GM12878 (cell line): ENCODE measurements around the gene GPRC5C. TPM values are rescaled to one million over a fixed set of nuclear protein-coding genes. Genes with fewer than 3 reads are reported as not detected.

Source experiments
- ATAC-seq: fragments of 200-7000 bp; cut with Tn5 transposase; 3 replicates; pipeline ENCODE4 v1.9.1; 2020; ENCODE audit warnings: mild to moderate bottlenecking, moderate library complexity
- BruUV-seq: library from RNA; stranded (reverse); fragments of 400-500 nt; replicated peaks from 2 replicates; lab custom pipeline; 2021; lab: Mats Ljungman, UMichigan
- CTCF ChIA-PET: fragments of 300-600 bp; sonication (Branson Sonifier 250); formaldehyde crosslinking; extraction: SDS; loops from one replicate; lab custom pipeline; 2021; ENCODE audit warnings: inconsistent platforms; lab: Yijun Ruan, JAX
- POLR2A ChIA-PET: fragments of 350-600 bp; formaldehyde crosslinking; extraction: SDS; loops from one replicate; lab custom pipeline; 2021; ENCODE audit warnings: inconsistent platforms; lab: Charles Lee
- RAD21 ChIA-PET: fragments of 300-600 bp; sonication (Branson Sonifier 250); formaldehyde crosslinking; loops from one replicate; lab custom pipeline; 2023; ENCODE audit warnings: antibody characterized with exemption; ENCODE audit not compliant: unreplicated experiment; lab: Charles Lee
- SMC1A ChIA-PET: fragments of 300-600 bp; sonication (Branson Sonifier 250); formaldehyde crosslinking; loops from one replicate; lab custom pipeline; 2023; ENCODE audit not compliant: unreplicated experiment, uncharacterized antibody; lab: Charles Lee
- DNase-seq: peaks from one replicate; pipeline ENCODE4 v3.0.0-alpha.2; 2011; ENCODE audit warnings: low read depth, low spot score
- FAIRE-seq: peaks from 3 replicates; lab custom pipeline; 2011; peaks lifted over from hg19 to GRCh38; lab: Jason Lieb, UNC
- H2AFZ ChIP-seq: 2 replicates; pipeline ENCODE4 v1.6.0; 2011; ENCODE audit warnings: low read depth, low read length, control low read depth; ENCODE audit not compliant: control insufficient read depth
- H3K27ac ChIP-seq: 2 replicates; pipeline ENCODE4 v1.5.1; 2011; ENCODE audit warnings: control low read depth; ENCODE audit not compliant: control insufficient read depth, insufficient read depth
- H3K27me3 ChIP-seq, 2 experiments: replicated peaks in 1 of 2; 2 replicates each; pipeline versions ENCODE4 v1.6.0 to v1.6.1; 2011; ENCODE audit warnings: low read length in 1 of 2; ENCODE audit not compliant: control insufficient read depth in 2 of 2, insufficient read depth in 2 of 2
- H3K36me3 ChIP-seq, 2 experiments: 2 replicates each; pipeline ENCODE4 v1.5.1; 2011; ENCODE audit warnings: low read length in 1 of 2; ENCODE audit not compliant: control insufficient read depth in 2 of 2, insufficient read depth in 2 of 2
- H3K4me1 ChIP-seq: 2 replicates; pipeline ENCODE4 v1.6.1; 2011; ENCODE audit warnings: mild to moderate bottlenecking, low read length, moderate library complexity, mixed read lengths; ENCODE audit not compliant: control insufficient read depth, insufficient read depth
- H3K4me2 ChIP-seq: 2 replicates; pipeline ENCODE4 v1.6.0; 2011; ENCODE audit warnings: control low read depth; ENCODE audit not compliant: control insufficient read depth, insufficient read depth
- H3K4me3 ChIP-seq: fragments of 200-600 bp; sonication (generic); 2 replicates; pipeline ENCODE4 v1.5.1; 2016
- H3K79me2 ChIP-seq: 2 replicates; pipeline ENCODE4 v1.6.0; 2011; ENCODE audit warnings: low read length; ENCODE audit not compliant: control insufficient read depth, insufficient read depth
- H3K9ac ChIP-seq: 2 replicates; pipeline ENCODE4 v1.8.0; 2011; ENCODE audit warnings: low read length, control low read depth, mixed read lengths; ENCODE audit not compliant: control insufficient read depth, insufficient read depth
- H3K9me3 ChIP-seq: replicated peaks from 3 replicates; pipeline ENCODE4 v1.5.1; 2011; ENCODE audit warnings: mild to moderate bottlenecking, low read length; ENCODE audit not compliant: control insufficient read depth, insufficient read depth
- H4K20me1 ChIP-seq: 2 replicates; pipeline ENCODE4 v1.6.0; 2011; ENCODE audit not compliant: control insufficient read depth, insufficient read depth
- DPF2 ChIP-seq: fragments of 450-650 bp; IDR thresholded peaks from 2 replicates; pipeline ENCODE4 v1.6.1; 2017; ENCODE audit warnings: mild to moderate bottlenecking
- ELK1 ChIP-seq: IDR thresholded peaks from 2 replicates; pipeline ENCODE4 v1.6.1; 2012; ENCODE audit warnings: low read depth, low read length, improper control_type of control experiment
- EZH2 ChIP-seq: IDR thresholded peaks from 2 replicates; pipeline ENCODE4 v1.6.1; 2012; ENCODE audit warnings: low read depth, mild to moderate bottlenecking, control low read depth, inconsistent platforms, low read length, borderline replicate concordance; ENCODE audit not compliant: control insufficient read depth
- GATAD2B ChIP-seq: fragments of 450-650 bp; conservative IDR thresholded peaks from 2 replicates; pipeline ENCODE4 v1.6.1; 2017; ENCODE audit warnings: low read depth, mild to moderate bottlenecking, moderate library complexity
- IRF3 ChIP-seq: fragments of 450-650 bp; IDR thresholded peaks from 2 replicates; pipeline ENCODE4 v1.6.1; 2014; ENCODE audit warnings: mild to moderate bottlenecking
- IRF4 ChIP-seq: IDR thresholded peaks from 2 replicates; pipeline ENCODE4 v1.6.1; 2011; ENCODE audit warnings: low read depth, low read length
- JUNB ChIP-seq: IDR thresholded peaks from 2 replicates; pipeline ENCODE4 v1.6.1; 2016; ENCODE audit warnings: antibody characterized with exemption, mild to moderate bottlenecking
- JUND ChIP-seq: IDR thresholded peaks from 2 replicates; pipeline ENCODE4 v1.6.1; 2012; ENCODE audit warnings: low read depth, mild to moderate bottlenecking, low read length, improper control_type of control experiment, moderate library complexity
- NFIC ChIP-seq: IDR thresholded peaks from 2 replicates; pipeline ENCODE4 v1.6.1; 2012; ENCODE audit warnings: low read depth, mild to moderate bottlenecking, inconsistent platforms, low read length, moderate library complexity
- PRDM15 ChIP-seq: fragments of 450-650 bp; formaldehyde crosslinking; IDR thresholded peaks from 2 replicates; pipeline ENCODE4 v1.4.0; 2020; ENCODE audit warnings: mild to moderate bottlenecking, moderate library complexity
- RUNX3 ChIP-seq: IDR thresholded peaks from 2 replicates; pipeline ENCODE4 v1.6.1; 2012; ENCODE audit warnings: low read length, inconsistent platforms
- SMAD1 ChIP-seq: fragments of 450-650 bp; IDR thresholded peaks from 2 replicates; pipeline ENCODE4 v1.6.1; 2018; ENCODE audit warnings: mild to moderate bottlenecking, low read depth; ENCODE audit not compliant: partially characterized antibody
- STAT1 ChIP-seq: fragments of 450-650 bp; conservative IDR thresholded peaks from 2 replicates; pipeline ENCODE4 v1.6.1; 2014; ENCODE audit warnings: antibody characterized with exemption, mild to moderate bottlenecking
- SUPT20H ChIP-seq: IDR thresholded peaks from 2 replicates; pipeline ENCODE4 v1.6.1; 2011; ENCODE audit warnings: low read depth, mild to moderate bottlenecking, low read length, moderate library complexity, borderline replicate concordance; ENCODE audit not compliant: control insufficient read depth
- TBL1XR1 ChIP-seq: IDR thresholded peaks from 2 replicates; pipeline ENCODE4 v1.6.1; 2012; ENCODE audit warnings: low read depth, low read length, improper control_type of control experiment
- USF2 ChIP-seq: IDR thresholded peaks from 2 replicates; pipeline ENCODE4 v1.6.1; 2011; ENCODE audit warnings: low read depth, low read length, improper control_type of control experiment, borderline replicate concordance
- WGBS: methylation state at CpG from one replicate; pipeline ENCODE4 v1.1.6; 2016; ENCODE audit warnings: low lambda C conversion rate; ENCODE audit not compliant: insufficient replicate concordance, insufficient coverage; ENCODE audit errors: missing lambda C conversion rate; 5-methylcytosine and 5-hydroxymethylcytosine counted together
- in situ Hi-C: fragments of 300-500 bp; cut with MboI; formaldehyde crosslinking; loops from 9 replicates; pipeline ENCODE4 v1.14.3; 2018; ENCODE audit warnings: mixed read lengths
- intact Hi-C: fragments of 100-400 bp; cut with micrococcal nuclease; formaldehyde crosslinking; loops from one replicate; pipeline ENCODE4 v1.14.2; 2022; ENCODE audit not compliant: unreplicated experiment
- polyA plus RNA-seq, 11 experiments: library from polyadenylated mRNA; depleted of rRNA in 4 of 11; unstranded in 6 of 11; stranded (reverse) in 5 of 11; fragments of >200 nt; fragmentation: Nextera tagmentation in 4 of 11; fragmentation: Illumina TruSeq in 1 of 11; extraction: Ambion mirVana in 4 of 11; extraction: Trizol in 1 of 11; gene quantifications; 1 replicate in 1 of 11; 2 replicates in 10 of 11; pipeline versions ENCODE4 v1.2.1 to v1.2.3, GENCODE V29; 2011 to 2016; ENCODE audit warnings: inconsistent platforms in 2 of 11, missing spikeins in 2 of 11, low read depth in 1 of 11
- total RNA-seq, 4 experiments: library from RNA; depleted of rRNA in 3 of 4; stranded (reverse); fragments of >200 nt in 3 of 4; fragmentation: Illumina TruSeq in 1 of 4; extraction: Trizol in 1 of 4; gene quantifications; 2 replicates each; pipeline versions ENCODE4 v1.2.1 to v1.2.3, GENCODE V29; 2013 to 2021

The GPRC5C gene
- total and polyA plus RNA-seq, 10 of the 15 experiments (the other 5 are each of a cell fraction or from before 2014, with no cell fraction given), result 0.04 to 1.3 (median 0.36) TPM; not detected in 2

GRCh38 chr17:74424117-74424516 lies 7.8 kb upstream of the GPRC5C start:
- TF ChIP-seq DPF2, result no peak
- no peak for TF ChIP-seq SUPT20H
- TF ChIP-seq IRF4, result no peak
- no peak for TF ChIP-seq GATAD2B
- no peak for TF ChIP-seq TBL1XR1
- TF ChIP-seq EZH2, result no peak
- TF ChIP-seq RUNX3, result no peak
- no peak for TF ChIP-seq NFIC
- TF ChIP-seq SMAD1, result no peak
- TF ChIP-seq ELK1, result no peak
- TF ChIP-seq JUND, result no peak
- TF ChIP-seq PRDM15, result no peak
- TF ChIP-seq IRF3, result no peak
- TF ChIP-seq JUNB, result no peak
- TF ChIP-seq STAT1, result no peak
- no peak for TF ChIP-seq USF2
- Histone ChIP-seq H4K20me1 (no peaks in the 10 kb centered on the region), H3K79me2 (no peaks in the 10 kb centered on the region), H2AFZ (no peak overlapping the region), H3K4me3 (no peak overlapping the region), H3K4me1 (no peaks in the 10 kb centered on the region), H3K9ac (no peak overlapping the region), H3K9me3 (no peaks in the 10 kb centered on the region), H3K27ac (no peak overlapping the region), H3K27me3 (no peaks in the 10 kb centered on the region), H3K4me2 (no peak overlapping the region), H3K36me3 (no peaks in the 10 kb centered on the region)
- ChIA-PET SMC1A (interaction anchor here (0.7 kb wide), 1 partner anchor 15 kb away, joined by 3 read pairs; no protein-coding TSS in a partner anchor), POLR2A (no interaction called here), RAD21 (no interaction called here), CTCF (interaction anchor here (0.7 to 1.2 kb wide), 2 partner anchors 13 to 56 kb away, joined by 3 to 4 read pairs; no protein-coding TSS in a partner anchor)
- in situ Hi-C loops, result no loop called here
- DNase-seq (no peak), FAIRE-seq (no peak), ATAC-seq (no peak)
- intact Hi-C loops, result no loop called here
- no TSS peak for BruUV-seq
- WGBS, result 32% methylated on average over 7 of the region's 7 CpGs
